KBM-7 (cell line): ENCODE results near the gene SLC25A51.

ENCODE experiments used
- DNase-seq: peaks from one replicate; pipeline ENCODE4 v3.0.0-alpha.2; 2015
- in situ Hi-C: fragments of 300-500 bp; cut with MboI; formaldehyde crosslinking; loops from 2 replicates; pipeline ENCODE4 v1.14.3; 2020; ENCODE audit warnings: low sequenced_read_pairs, low pct_unique_long_range_greater_than_20kb, mixed read lengths

Gene SLC25A51

DNA sequence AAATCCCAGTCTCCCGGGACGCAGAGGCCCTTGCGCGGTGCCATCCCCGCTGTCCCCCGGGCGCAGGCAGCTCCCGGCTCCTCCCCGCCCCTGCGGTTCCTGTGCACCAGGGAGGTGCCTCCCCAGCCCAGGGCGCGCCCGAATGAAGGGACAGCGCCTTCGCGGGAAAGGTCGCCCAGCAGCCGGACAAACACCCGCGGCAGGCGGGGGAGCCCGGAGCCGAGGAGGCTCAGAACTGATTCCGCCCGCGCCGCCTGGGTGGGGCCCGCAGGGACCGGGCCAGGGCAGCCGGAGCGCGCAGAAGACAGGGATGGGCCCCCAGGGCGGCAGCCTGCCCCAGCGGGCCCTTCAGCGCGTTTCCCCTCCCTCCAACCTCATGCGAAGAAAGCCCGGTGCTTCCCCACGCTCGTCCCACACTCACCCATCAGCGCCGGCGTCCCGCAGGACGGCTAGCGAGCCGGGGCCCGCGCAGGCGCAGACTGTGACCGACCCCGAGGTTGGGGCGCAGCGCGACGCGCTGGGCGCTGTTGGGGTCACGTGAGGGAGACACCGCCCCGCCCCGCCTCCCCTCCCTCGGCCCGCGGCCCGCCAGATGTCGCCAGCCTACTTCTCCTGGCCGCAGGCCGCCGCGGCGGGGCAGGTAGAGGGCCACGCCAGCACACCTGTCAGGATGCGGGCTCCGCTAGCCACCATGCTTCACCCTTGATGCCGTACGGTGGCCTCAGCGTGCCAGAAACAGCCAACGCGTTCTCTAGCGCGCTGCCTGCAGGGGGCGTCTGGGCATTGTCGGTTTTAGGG, at the start of gene SLC25A51:
TSS of gene SLC25A51 (minus strand) at position 481 of the 798 bp plus-strand sequence. CDS start 15,577 bp downstream, outside the sequence.
- in situ Hi-C loops: loop anchor here (10.0 to 25.0 kb wide), 2 partner anchors 161 to 433 kb away; partner anchors contain the start of gene SHB
- DNase-seq: peak; percentile 94

GRCh38 chr9:37953206-37953774, 49.4 kb upstream of the SLC25A51 start:
- in situ Hi-C loops: no loop called here
- DNase-seq: no peak

DNA sequence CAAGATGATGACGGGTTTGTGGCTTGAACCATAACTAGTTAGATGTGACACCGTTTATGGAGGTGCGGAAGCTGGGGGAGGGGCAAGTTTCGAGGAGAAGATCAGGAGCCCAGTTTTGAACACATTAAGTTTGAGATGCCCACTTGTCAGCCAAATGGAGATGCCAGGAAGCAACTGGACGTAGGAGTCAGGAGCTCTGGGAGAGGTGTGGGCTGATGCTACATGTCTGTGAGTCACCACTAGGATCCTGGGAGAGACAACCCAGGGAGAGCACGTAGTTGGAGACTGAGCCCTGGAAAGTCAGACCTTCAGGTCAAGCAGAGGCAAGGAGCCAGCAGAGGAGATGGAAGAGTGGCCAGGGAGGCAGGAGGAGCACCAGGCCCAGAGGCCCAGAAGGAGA, 48.8 kb upstream of the SLC25A51 start:
- in situ Hi-C loops: no loop called here
- no peak for DNase-seq

DNA sequence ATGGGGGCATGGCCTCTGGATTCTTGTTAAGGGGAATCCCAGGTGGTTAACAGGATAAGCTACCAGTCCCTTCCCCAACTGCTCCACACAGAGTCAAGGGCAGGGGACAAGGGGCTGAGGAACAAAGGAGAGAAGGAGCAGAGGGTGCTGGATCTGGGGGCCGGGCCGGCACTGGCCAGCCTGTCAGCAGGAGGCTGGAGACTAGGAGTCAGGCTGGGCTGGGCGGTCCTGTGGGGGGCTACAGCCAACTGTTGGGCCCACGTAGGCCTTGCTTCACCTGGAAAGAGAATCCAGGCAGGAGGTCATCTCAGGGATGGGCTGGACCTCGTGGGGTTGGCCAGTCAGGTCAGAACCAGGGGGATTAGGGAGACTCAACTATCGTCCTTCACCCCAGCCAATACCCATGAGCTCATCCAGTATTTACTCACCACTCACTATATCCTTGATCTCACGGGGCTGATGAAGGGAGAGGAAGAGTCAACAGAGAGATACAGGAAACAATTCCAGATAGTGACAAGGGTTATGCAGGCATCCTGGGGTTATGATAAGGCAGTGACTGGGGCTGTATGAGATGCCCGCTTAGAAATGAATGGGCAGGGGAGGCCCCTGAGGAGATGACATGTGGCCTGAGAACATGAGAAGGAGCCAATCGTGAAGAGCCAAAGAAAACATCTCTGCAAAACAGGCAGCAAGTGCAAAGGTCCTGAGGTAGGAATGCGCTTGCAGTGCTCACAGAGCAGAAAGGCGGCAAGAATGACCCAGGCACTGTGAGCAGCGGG, 47.9 kb upstream of the SLC25A51 start:
- no peak for DNase-seq
- in situ Hi-C loops: no loop called here

DNA sequence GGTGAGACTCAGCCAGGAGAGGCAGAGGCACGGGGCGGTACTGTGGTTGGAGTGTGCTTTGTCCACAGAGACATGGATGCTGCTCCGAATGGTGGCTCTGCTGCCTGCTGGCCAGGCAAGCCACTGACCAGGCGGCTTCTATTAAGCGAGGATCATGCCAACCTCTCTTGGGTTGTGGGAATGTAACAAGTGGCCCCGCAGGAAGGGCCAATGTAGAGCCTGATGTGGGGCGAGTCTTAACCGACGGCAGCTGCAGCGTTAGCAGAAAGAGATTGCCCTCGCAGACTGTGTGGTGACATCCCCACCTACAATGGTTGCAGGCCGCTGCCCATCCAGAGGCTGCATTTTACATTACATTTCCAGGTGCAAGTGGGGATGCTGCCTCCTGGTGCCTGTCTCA, 46.6 kb upstream of the SLC25A51 start:
- in situ Hi-C loops: no loop called here
- no peak for DNase-seq

GRCh38 chr9:37949576-37949975, 45.6 kb upstream of the SLC25A51 start:
- in situ Hi-C loops: no loop called here
- DNase-seq: no peak

GRCh38 chr9:37948417-37948980, 44.6 kb upstream of the SLC25A51 start:
- in situ Hi-C loops: no loop called here
- no peak for DNase-seq

DNA sequence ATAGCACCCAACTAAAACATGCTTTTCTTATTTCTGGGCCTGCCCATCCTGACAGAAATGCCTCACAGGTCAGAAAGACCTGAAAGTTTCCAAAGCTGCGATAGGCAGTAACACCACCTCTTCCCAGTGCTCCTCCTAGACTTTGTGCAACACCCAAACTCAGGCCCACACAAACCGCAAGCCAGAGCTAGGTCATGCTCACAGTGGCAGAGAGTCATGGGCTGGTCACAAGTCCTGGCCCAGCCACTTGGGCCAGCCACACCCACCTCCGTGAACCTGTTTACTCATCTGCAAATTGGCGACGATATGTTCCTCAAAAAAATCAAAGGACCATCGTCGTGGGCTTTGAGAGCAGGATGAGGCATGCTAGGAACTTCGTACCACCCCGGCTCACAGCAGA, 44.0 kb upstream of the SLC25A51 start:
- DNase-seq: no peak
- in situ Hi-C loops: no loop called here

DNA sequence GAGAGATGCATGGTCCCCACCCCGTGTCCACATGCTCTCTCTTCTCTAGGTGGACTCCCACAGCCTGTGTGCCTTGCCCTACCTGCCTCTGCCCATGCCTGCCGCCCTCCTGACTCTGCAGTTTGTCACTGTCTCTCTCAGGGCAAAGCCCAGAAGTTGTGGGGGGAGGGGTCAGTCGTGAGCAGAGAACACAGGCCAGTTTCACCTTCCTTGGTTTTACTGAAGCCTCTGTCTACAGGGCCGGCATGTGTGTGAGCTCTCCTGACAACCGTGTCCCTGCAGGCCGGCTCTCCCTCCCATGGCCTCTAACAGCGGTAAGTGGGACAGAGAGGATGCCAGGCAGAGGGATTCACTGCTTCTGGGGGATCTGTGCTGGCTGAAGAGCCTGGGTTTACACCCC, 43.5 kb upstream of the SLC25A51 start:
- in situ Hi-C loops: no loop called here
- no peak for DNase-seq

GRCh38 chr9:37946971-37947370, 43.0 kb upstream of the SLC25A51 start:
- no peak for DNase-seq
- in situ Hi-C loops: no loop called here

DNA sequence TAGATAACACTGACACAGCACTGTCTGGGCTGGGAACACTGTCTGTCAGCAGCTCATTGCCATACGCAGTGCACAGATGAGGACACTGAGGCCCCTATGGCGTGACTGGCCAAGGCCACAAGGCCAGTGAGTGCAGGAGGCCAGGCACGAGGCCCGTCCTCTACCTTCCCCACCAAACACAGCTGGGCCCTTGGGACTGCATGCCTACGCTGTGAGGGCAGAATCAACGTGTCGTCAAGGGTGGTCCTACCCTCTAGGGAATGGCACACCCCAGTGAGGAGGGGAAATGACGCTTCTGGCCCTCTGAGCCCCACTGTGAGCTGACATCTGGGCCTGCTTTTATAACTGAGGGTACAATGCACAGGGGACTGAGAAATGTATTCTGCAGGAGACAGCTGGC, 42.1 kb upstream of the SLC25A51 start:
- in situ Hi-C loops: no loop called here
- DNase-seq: no peak

DNA sequence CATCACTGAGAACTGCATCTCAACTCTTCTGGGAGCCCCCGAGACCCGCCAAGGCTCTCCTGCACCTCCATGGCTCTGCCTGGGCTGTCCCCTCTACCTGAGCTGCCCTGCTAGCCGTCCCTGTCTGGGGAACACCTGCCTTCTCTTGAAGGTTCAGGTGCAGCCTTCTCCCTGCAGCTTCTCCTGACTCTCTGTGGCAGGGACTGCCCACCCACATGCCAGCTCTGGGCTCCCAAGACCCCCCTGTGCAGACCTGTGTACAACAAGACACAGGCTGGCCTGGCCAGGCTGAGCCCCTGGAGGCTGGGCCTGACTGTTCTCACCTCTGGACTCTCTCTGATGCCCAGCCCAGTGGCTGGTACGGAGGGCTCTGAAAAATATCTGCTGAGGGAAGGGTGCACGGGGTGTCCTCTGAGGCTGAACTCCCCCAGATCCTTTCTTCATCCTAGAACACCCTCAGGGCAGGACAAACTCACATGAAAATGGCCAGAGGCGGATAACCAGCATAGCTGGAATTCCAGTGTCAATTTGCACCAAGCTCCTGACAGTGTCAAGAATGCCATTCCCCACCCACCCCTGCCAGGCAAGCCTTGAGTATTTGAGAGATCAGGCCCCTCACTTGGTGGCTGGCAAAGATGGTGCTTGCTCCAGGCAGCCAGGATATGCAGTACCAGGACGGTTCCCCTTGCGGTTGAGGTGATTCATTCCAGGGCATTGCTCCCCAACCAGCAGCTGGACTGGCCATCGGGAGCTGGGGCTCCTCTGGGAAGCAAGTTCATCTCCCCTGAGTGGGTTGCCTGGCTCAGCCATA, 40.9 kb upstream of the SLC25A51 start:
- in situ Hi-C loops: no loop called here

DNA sequence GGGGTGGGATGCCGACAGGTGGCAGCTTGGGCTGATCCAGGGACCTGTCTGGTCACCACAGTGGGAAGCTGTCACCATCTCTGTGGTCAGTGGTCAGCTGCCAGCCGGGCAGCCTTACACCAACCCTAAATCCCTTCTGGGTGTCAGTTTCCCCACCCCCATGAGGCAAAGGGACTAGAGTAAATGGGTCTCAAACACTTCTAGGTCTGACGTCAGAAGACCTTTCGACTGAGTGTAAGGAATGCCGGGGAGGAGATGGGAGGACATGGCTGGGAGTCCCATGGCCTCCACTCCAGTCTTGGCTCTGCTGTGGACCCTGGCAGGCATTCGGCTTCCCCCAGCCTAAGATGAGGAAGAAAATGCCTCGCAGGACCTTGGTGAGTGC, 40.3 kb upstream of the SLC25A51 start:
- DNase-seq: no peak
- in situ Hi-C loops: no loop called here

More for the DNA sequence above, 40.9 kb upstream of the SLC25A51 start:
- no peak for DNase-seq

DNA sequence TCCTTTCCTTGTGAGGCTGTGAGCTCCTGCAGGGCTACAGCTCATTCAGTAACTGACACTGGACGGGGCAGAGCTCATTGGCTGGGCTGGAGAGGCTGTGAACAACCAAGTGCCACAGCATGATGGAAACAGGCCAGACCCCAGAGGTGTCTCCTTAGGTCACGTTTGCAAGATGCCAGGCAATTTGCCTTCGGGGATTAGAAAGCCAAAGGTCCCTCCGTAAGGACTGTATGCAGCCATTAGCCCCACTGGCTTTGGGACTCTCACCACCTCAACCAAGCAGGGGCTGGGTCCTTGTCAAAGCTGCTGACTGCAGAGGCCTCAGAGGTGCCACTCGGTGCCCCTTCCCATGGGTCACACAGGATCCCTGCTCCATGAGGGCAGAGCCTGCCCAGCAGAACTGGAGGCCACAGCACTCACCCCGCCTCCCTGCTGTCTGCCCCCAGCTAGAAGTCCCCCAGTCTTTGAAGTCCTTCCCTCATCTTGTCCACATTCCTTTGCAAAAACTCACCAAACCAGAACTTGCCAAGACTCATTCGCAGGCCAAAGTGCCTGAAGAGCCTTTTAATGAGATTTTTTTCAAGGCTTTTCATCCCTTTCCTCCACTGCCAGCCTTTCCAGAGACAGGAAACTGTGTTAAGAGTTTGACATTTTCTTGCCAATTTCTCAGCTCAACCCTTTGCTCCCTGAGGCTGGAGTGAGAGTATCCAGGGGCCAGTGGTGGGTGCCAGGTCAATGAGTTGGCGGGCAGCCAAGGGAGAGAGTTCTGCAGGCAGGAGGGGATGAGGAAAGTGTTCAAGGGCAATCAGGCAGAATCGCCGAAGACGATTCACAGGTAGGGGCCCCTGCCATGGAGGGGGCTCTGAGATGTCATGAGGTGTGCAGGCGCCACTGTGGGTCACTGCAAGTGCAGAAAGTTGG, 39.7 kb upstream of the SLC25A51 start:
- in situ Hi-C loops: no loop called here

DNA sequence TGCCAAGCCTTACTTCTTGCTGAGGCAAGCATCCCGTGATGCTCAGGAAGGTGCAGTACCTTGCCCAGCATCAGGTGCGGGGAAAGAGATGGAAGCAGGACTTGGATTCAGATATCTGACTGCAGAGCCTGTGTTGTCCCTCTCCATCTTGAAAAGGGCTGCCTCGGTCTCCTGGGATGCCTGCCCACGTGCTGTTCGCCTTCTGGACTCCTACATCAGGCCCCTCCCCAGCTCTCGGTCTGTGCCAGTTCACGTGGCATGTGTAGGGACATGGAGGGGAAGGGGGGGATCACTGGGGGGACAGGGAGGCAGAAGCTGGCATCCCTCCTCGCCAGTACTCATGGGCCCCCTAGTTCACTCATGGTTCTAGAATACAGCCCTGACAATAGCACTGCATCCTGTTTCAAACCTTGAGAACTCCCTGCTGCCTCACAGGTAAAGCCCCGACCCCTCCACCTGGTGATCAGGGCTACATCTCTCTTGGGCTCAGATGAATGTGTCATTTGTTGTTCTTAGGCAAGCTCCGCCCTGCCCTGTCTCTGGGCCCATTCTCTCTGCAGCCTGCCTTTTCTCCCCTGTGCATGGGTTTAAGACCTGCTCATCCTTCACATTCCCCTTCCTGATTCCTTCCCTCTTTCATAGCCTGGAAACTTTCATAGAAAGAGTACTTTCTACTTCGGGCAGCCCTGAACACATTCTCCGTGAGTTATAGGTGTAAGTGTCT, 38.9 kb upstream of the SLC25A51 start:
- no peak for DNase-seq
- in situ Hi-C loops: no loop called here

More for the DNA sequence above, 39.7 kb upstream of the SLC25A51 start:
- DNase-seq: no peak

- DNase-seq: no peak
- in situ Hi-C loops: no loop called here
Measured at GRCh38 chr9:37941253-37941652, 37.3 kb upstream of the SLC25A51 start.

DNA sequence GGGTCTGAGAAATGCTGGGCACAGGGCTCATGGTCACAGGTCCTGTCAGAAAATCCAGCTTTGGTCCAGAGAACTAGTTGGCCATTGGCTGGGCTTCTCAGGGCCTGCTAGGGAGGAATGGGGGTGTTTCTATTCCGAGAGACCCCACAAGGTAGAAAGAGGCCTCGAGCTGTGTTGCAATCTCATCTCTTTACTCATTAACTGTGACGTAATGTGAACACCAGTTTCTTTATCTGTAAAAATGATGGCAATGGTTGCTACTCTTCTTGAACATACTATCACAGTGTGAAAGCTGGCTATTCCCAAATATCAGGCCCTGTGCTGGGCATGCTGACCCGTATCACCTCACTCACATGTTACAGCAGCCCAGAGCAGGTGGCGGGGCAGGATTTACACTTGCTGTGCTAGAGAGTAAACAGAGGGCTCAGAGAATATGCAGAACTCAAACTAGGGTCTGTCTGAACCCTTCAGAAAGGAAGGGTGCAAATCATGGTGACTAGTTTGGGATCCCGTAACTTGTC, 35.7 kb upstream of the SLC25A51 start:
- in situ Hi-C loops: no loop called here
- no peak for DNase-seq
